HepG2 (cell line): ENCODE data around the gene PEAK3. TPM values are rescaled to one million over a fixed set of nuclear protein-coding genes. Genes with fewer than 3 reads are reported as not detected.
A peak's percentile ranks its signal among the peaks of the same experiment; 100 is the strongest.

Experiments
- BRF2 ChIP-seq: sonication (generic); formaldehyde crosslinking; IDR thresholded peaks from 2 replicates; pipeline ENCODE4 v1.8.1; 2022; ENCODE audit warnings: mild to moderate bottlenecking, missing genetic modification reagents
- E2F5 ChIP-seq: sonication (generic); formaldehyde crosslinking; conservative IDR thresholded peaks from 2 replicates; pipeline ENCODE4 v1.4.0; 2020; ENCODE audit warnings: missing genetic modification reagents
- EED ChIP-seq: sonication (generic); formaldehyde crosslinking; IDR thresholded peaks from 2 replicates; pipeline ENCODE4 v1.5.0; 2020; ENCODE audit warnings: mild to moderate bottlenecking, missing genetic modification reagents
- ELK4 ChIP-seq: sonication (generic); formaldehyde crosslinking; IDR thresholded peaks from 2 replicates; pipeline ENCODE4 v1.9.0; 2021; ENCODE audit warnings: missing genetic modification reagents, borderline replicate concordance
- GPBP1L1 ChIP-seq: sonication (generic); formaldehyde crosslinking; IDR thresholded peaks from 2 replicates; pipeline ENCODE4 v1.5.0; 2020; ENCODE audit warnings: mild to moderate bottlenecking, missing genetic modification reagents
- HNRNPK ChIP-seq: fragments of 200-400 bp; formaldehyde crosslinking; IDR thresholded peaks from 2 replicates; pipeline ENCODE4 v1.6.1; 2018; ENCODE audit warnings: low read length, low read depth, moderate library complexity, mild to moderate bottlenecking; ENCODE audit not compliant: poor library complexity, severe bottlenecking
- ISL2 ChIP-seq: sonication (generic); formaldehyde crosslinking; IDR thresholded peaks from 2 replicates; pipeline ENCODE4 v1.5.0; 2020; ENCODE audit warnings: missing genetic modification reagents
- KLF6 ChIP-seq: IDR thresholded peaks from 2 replicates; pipeline ENCODE4 v1.8.0; 2016; ENCODE audit warnings: missing biosample characterization, missing genetic modification reagents
- PATZ1 ChIP-seq: sonication (generic); formaldehyde crosslinking; IDR thresholded peaks from 2 replicates; pipeline ENCODE4 v1.4.0; 2020; ENCODE audit warnings: missing genetic modification reagents
- PRDM4 ChIP-seq: sonication (generic); formaldehyde crosslinking; IDR thresholded peaks from 2 replicates; pipeline ENCODE4 v1.9.0; 2021; ENCODE audit warnings: missing genetic modification reagents, borderline replicate concordance
- SAFB2 ChIP-seq: sonication (generic); formaldehyde crosslinking; IDR thresholded peaks from 2 replicates; pipeline ENCODE4 v1.5.1; 2020; ENCODE audit warnings: missing genetic modification reagents, low read depth, mild to moderate bottlenecking, borderline replicate concordance
- U2AF1 ChIP-seq: fragments of 200-400 bp; formaldehyde crosslinking; optimal IDR thresholded peaks from 2 replicates; pipeline ENCODE3; 2017; ENCODE audit warnings: mild to moderate bottlenecking, low read depth, low read length
- ZBTB43 ChIP-seq: sonication (generic); formaldehyde crosslinking; conservative IDR thresholded peaks from 2 replicates; pipeline ENCODE4 v1.4.0; 2020; ENCODE audit warnings: missing genetic modification reagents
- ZNF282 ChIP-seq: fragments of 450-650 bp; IDR thresholded peaks from 2 replicates; pipeline ENCODE4 v1.6.1; 2018; ENCODE audit not compliant: partially characterized antibody
- ZNF441 ChIP-seq: sonication (generic); formaldehyde crosslinking; IDR thresholded peaks from 2 replicates; pipeline ENCODE4 v1.7.0; 2021; ENCODE audit warnings: missing genetic modification reagents, borderline replicate concordance
- ZNF614 ChIP-seq: IDR thresholded peaks from 2 replicates; pipeline ENCODE4 v1.6.1; 2018; ENCODE audit warnings: missing biosample characterization, missing genetic modification reagents, inconsistent platforms, borderline replicate concordance
- polyA plus RNA-seq, 8 experiments: library from polyadenylated mRNA; depleted of rRNA in 3 of 8; stranded (reverse) in 7 of 8; unstranded in 1 of 8; fragments of >200 nt; fragmentation: Illumina TruSeq in 4 of 8; extraction: Trizol in 4 of 8; gene quantifications; 2 replicates each; pipeline versions ENCODE4 v1.2.1 to v1.2.3, GENCODE V29; 2011 to 2016; ENCODE audit warnings: low read depth in 4 of 8, missing spikeins in 1 of 8, mixed read lengths in 1 of 8; ENCODE audit not compliant: insufficient read depth in 1 of 8
- total RNA-seq, 5 experiments: library from RNA; depleted of rRNA; stranded (reverse); fragments of >200 nt; fragmentation: Illumina TruSeq; extraction: Trizol; gene quantifications; 2 replicates each; pipeline ENCODE4 v1.2.3, GENCODE V29; 2016; ENCODE audit warnings: low read depth in 1 of 5

The PEAK3 gene
- total and polyA plus RNA-seq, 2 of the 13 experiments (the other 11 are each of a cell fraction or from before 2014, with no cell fraction given) = not detected

- 0 out of 2 replicates have a peak, but pooled peaks have one; percentile 61 for TF ChIP-seq ELK4 (CRISPR knock-in tag)
- peak; percentile 36; the same call in 1 of the 2 replicates for TF ChIP-seq ZNF441 (CRISPR knock-in tag)
- no peak for TF ChIP-seq ZNF282
- no peak for TF ChIP-seq BRF2 (CRISPR knock-in tag)
- peak; percentile 43 for TF ChIP-seq U2AF1
- no peak for TF ChIP-seq GPBP1L1
- TF ChIP-seq KLF6 (CRISPR knock-in tag) = peak; percentile 84
- peak; percentile 61; the same call in 1 of the 2 replicates for TF ChIP-seq E2F5
- peak; percentile 79 for TF ChIP-seq ISL2 (CRISPR knock-in tag)
- TF ChIP-seq ZBTB43 (CRISPR knock-in tag) = 0 out of 2 replicates have a peak, but pooled peaks have one; percentile 72
- no peak for TF ChIP-seq HNRNPK
- TF ChIP-seq PRDM4 = no peak
- no peak for TF ChIP-seq EED (CRISPR knock-in tag)
- TF ChIP-seq ZNF614 (CRISPR knock-in tag) = no peak
- peak; percentile 78; the same call in 1 of the 2 replicates for TF ChIP-seq SAFB2
- TF ChIP-seq PATZ1 (CRISPR knock-in tag) = peak; percentile 27; the same call in 1 of the 2 replicates
Measured at GRCh38 chr19:2269244-2270156, 12.5 kb downstream of the PEAK3 start (continued).
